Left lung (tissue), 10 donors: Measurements from ENCODE around the gene PIMREG. TPM values are rescaled to one million over a fixed set of nuclear protein-coding genes. Genes with fewer than 3 reads are reported as not detected.

Source experiments
- ATAC-seq: fragments of 200-7000 bp; cut with Tn5 transposase; one replicate; pipeline ENCODE4 v1.9.1; 2020; ENCODE audit warnings: moderate library complexity
- DNase-seq, 4 donors: peaks; one replicate each; pipeline ENCODE4 v3.0.0-alpha.2; 2013 to 2020
- H3K27ac ChIP-seq, 2 donors: fragments of 200-600 bp; sonication (generic) in 1 of 2; one replicate each; pipeline versions ENCODE4 v1.5.0 to v1.8.0; 2020 to 2021
- H3K27me3 ChIP-seq, 2 donors: fragments of 200-600 bp; sonication (generic) in 1 of 2; one replicate each; pipeline versions ENCODE4 v1.5.0 to v1.8.0; 2020 to 2021
- H3K36me3 ChIP-seq, 2 donors: fragments of 200-600 bp; sonication (generic) in 1 of 2; one replicate each; pipeline versions ENCODE4 v1.5.0 to v1.8.0; 2020 to 2021
- H3K4me1 ChIP-seq, 2 donors: fragments of 200-600 bp; one replicate each; pipeline ENCODE4 v1.8.0; 2021
- H3K4me3 ChIP-seq, 2 donors: fragments of 200-600 bp; sonication (generic) in 1 of 2; one replicate each; pipeline versions ENCODE4 v1.5.0 to v1.8.0; 2020 to 2021; ENCODE audit warnings: mild to moderate bottlenecking in 1 of 2
- H3K9me3 ChIP-seq, 2 donors: fragments of 200-600 bp; sonication (generic) in 1 of 2; one replicate each; pipeline versions ENCODE4 v1.5.0 to v1.8.0; 2020 to 2021
- CTCF ChIP-seq, 2 donors: fragments of 200-600 bp; sonication (generic) in 1 of 2; IDR thresholded peaks; one replicate each; pipeline versions ENCODE4 v1.5.0 to v1.8.0; 2021; ENCODE audit warnings: antibody characterized with exemption in 2 of 2
- intact Hi-C, 2 donors: fragments of 100-400 bp; cut with DNase I; formaldehyde crosslinking; loops; one replicate each; pipeline versions ENCODE4 v1.11.2 to v1.14.2; 2022
- polyA plus RNA-seq, 6 donors: library from polyadenylated mRNA; unstranded; fragments of 120-200 nt; gene quantifications; one replicate each; pipeline ENCODE4 v1.2.1, GENCODE V29; 2013; ENCODE audit not compliant: insufficient read length in 6 of 6
- total RNA-seq, 2 donors: library from RNA; stranded (reverse); fragmentation: NEBNext Ultra II Directional; extraction: Animal tissue kit (Norgen Biotek cat#: 25700); gene quantifications; one replicate each; pipeline ENCODE4 v1.2.1, GENCODE V29; 2021
- donor health status: DM: no; HTN: yes; CAD: no.
- donor health status: DM: no; HTN: no; CAD: no.

PIMREG gene
- total and polyA plus RNA-seq, 8 donors, result 1.6 to 76.8 (median 21.1) TPM

- DNase-seq, result no peak
- Histone ChIP-seq H3K4me1 (peaks cover 0 to 6% of the 10 kb centered on the region in 2 donors), H3K27ac (no peak overlapping the region), H3K4me3 (no peak overlapping the region), H3K27me3 (peaks cover 0 to 78% of the 10 kb centered on the region in 2 donors), H3K9me3 (no peaks in the 10 kb centered on the region), H3K36me3 (no peaks in the 10 kb centered on the region)
- TF ChIP-seq CTCF (IDR thresholded peaks at IDR 0.05), result no peak
- intact Hi-C loops, result loop anchor here (5.0 to 10.0 kb wide), 2 partner anchors 828 to 835 kb away; no protein-coding TSS in a partner anchor
- no peak for ATAC-seq
These were observed 21.5 kb upstream of the PIMREG start for GRCh38 chr17:6422654-6423241.

- intact Hi-C loops, result loop anchor here (5.0 to 10.0 kb wide), 2 partner anchors 829 to 837 kb away; no protein-coding TSS in a partner anchor
- no peak for DNase-seq
- Histone ChIP-seq H3K36me3 (no peaks in the 10 kb centered on the region), H3K4me3 (no peak overlapping the region), H3K9me3 (no peaks in the 10 kb centered on the region), H3K27me3 (peaks cover 0 to 72% of the 10 kb centered on the region in 2 donors), H3K4me1 (peaks cover 0 to 10% of the 10 kb centered on the region in 2 donors), H3K27ac (no peak overlapping the region)
- ATAC-seq, result no peak
- TF ChIP-seq CTCF (IDR thresholded peaks at IDR 0.05), result no peak
These were observed 20.3 kb upstream of the PIMREG start for GRCh38 chr17:6423931-6424330.

GRCh38 chr17:6425407-6425806 lies 18.8 kb upstream of the PIMREG start:
- intact Hi-C loops, result loop anchor here in 1 of 2 donors (10.0 kb wide), 1 partner anchor 831 kb away; no protein-coding TSS in a partner anchor
- no peak for ATAC-seq
- Histone ChIP-seq H3K27ac (no peak overlapping the region), H3K4me1 (peaks cover 0 to 10% of the 10 kb centered on the region in 2 donors), H3K9me3 (no peaks in the 10 kb centered on the region), H3K4me3 (no peak overlapping the region), H3K27me3 (peaks cover 0 to 64% of the 10 kb centered on the region in 2 donors), H3K36me3 (no peaks in the 10 kb centered on the region)
- TF ChIP-seq CTCF (IDR thresholded peaks at IDR 0.05), result no peak
- no peak for DNase-seq

DNA sequence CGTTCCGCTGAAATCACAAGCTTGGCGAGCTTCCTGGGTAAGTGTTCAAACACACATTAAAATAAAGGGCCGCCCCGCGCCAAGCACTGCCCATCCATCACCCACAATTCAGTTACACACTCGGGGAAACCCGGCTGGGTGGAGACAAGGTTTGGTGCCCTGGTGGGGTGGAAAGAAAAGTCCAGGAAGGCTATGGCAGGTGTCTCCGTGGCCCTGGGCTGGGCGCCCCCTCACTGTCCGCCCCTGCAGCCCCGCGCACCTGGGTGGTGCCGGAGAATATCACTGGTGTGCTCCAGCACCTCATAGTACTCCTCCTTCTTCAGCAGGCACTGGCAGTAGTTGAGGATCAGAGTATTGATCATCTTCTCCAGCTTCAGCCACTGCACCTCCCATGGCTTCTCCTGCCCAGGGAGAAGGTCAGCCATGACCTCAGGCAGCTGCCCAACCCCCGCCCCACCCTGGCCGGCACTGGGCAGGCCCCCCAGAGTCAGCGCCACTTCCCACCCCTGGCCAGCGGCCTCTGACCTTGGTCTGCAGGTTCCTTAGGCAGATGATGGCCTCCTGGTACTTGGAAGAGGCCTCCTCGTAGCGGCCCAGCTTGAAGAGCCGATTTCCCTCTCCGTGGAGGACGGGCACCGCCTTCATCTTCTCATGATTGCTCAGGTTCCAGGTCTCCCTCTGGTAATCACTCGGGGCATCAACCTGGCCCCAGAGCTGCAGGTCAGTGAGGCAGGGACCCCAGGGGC lies 17.7 kb upstream of the PIMREG start:
- no peak for TF ChIP-seq CTCF (IDR thresholded peaks at IDR 0.05)
- intact Hi-C loops, result loop anchor here in 1 of 2 donors (10.0 kb wide), 1 partner anchor 832 kb away; no protein-coding TSS in a partner anchor

GRCh38 chr17:6427279-6427781 lies 16.9 kb upstream of the PIMREG start:
- peak; percentile 44 for ATAC-seq
- H3K36me3 ChIP-seq, result no peaks in the 10 kb centered on the region

More for the DNA sequence above, 17.7 kb upstream of the PIMREG start:
- Histone ChIP-seq H3K36me3 (no peaks in the 10 kb centered on the region), H3K4me3 (no peak overlapping the region), H3K27ac (no peak overlapping the region), H3K4me1 (peaks cover 0 to 10% of the 10 kb centered on the region in 2 donors), H3K9me3 (peaks cover 0 to 11% of the 10 kb centered on the region in 2 donors), H3K27me3 (peaks cover 0 to 53% of the 10 kb centered on the region in 2 donors)
- ATAC-seq (no peak), DNase-seq (no peak)

More at GRCh38 chr17:6427279-6427781, 16.9 kb upstream of the PIMREG start:
- Histone ChIP-seq H3K27ac (no peak overlapping the region), H3K9me3 (peaks cover 0 to 13% of the 10 kb centered on the region in 2 donors), H3K4me1 (peaks cover 0 to 10% of the 10 kb centered on the region in 2 donors), H3K4me3 (no peak overlapping the region), H3K27me3 (peaks cover 0 to 47% of the 10 kb centered on the region in 2 donors)
- no peak for DNase-seq
- intact Hi-C loops, result loop anchor here in 1 of 2 donors (10.0 kb wide), 1 partner anchor 833 kb away; no protein-coding TSS in a partner anchor
- no peak for TF ChIP-seq CTCF (IDR thresholded peaks at IDR 0.05)
